ENCODE measurements around the gene LCN6. TPM values are rescaled to one million over a fixed set of nuclear protein-coding genes. Genes with fewer than 3 reads are reported as not detected.

The LCN6 gene
- total RNA-seq, 1 experiment from 2014 or later = not detected

GRCh38 chr9:136700959-136701667 is 47.2 kb downstream of the LCN6 start:
- TF ChIP-seq ATF2 (CRISPR knock-in tag; IDR thresholded peaks at IDR 0.05; ENCODE audit: borderline replicate concordance, low read depth) (no peak), NFYB (CRISPR knock-in tag; conservative IDR thresholded peaks at IDR 0.05; ENCODE audit: low read depth) (no peak), HMGXB4 (CRISPR knock-in tag; IDR thresholded peaks at IDR 0.05) (no peak), ATF3 (CRISPR knock-in tag; conservative IDR thresholded peaks at IDR 0.05) (no peak), PREB (CRISPR knock-in tag; IDR thresholded peaks at IDR 0.05; ENCODE audit: borderline replicate concordance) (no peak), PRRX2 (CRISPR knock-in tag; IDR thresholded peaks at IDR 0.05) (no peak), FOXJ3 (CRISPR knock-in tag; IDR thresholded peaks at IDR 0.05; ENCODE audit: borderline replicate concordance) (no peak), GRHL2 (CRISPR knock-in tag; IDR thresholded peaks at IDR 0.05; ENCODE audit: insufficient replicate concordance, severe bottlenecking) (no peak)
- POLR2A ChIA-PET = interaction anchor here (0.6 kb wide), 3 partner anchors 12 to 313 kb away, joined by 3 read pairs; no protein-coding TSS in a partner anchor
- CTCF ChIA-PET = interaction anchor here (0.7 to 2.9 kb wide), 6 partner anchors 29 to 61 kb away, joined by 3 to 13 read pairs (median 3); partner anchors contain the start of gene LCN8
- H3K4me3 Mint-ChIP-seq = peak overlapping the region; percentile 60
- H3K4me1 Mint-ChIP-seq = peaks cover 4% of the 10 kb centered on the region
- no peaks in the 10 kb centered on the region for H3K36me3 Mint-ChIP-seq
- ATAC-seq = peak; percentile 20
- no peaks in the 10 kb centered on the region for H3K9me3 Mint-ChIP-seq
- no peak for DNase-seq (ENCODE audit: low spot score)
- H3K27ac Mint-ChIP-seq = no peak overlapping the region
- peaks cover 23% of the 10 kb centered on the region for H3K27me3 Mint-ChIP-seq (ENCODE audit: low read depth)

GRCh38 chr9:136700304-136700703 is 48.0 kb downstream of the LCN6 start:
- ChIA-PET POLR2A (interaction anchor here (0.6 kb wide), 1 partner anchor 78 kb away, joined by 3 read pairs; no protein-coding TSS in a partner anchor), CTCF (interaction anchor here (0.7 to 2.9 kb wide), 6 partner anchors 28 to 522 kb away, joined by 3 to 13 read pairs (median 3); partner anchors contain the start of gene LCN8)
- no peaks in the 10 kb centered on the region for H3K36me3 Mint-ChIP-seq
- H3K27me3 Mint-ChIP-seq (ENCODE audit: low read depth) = peaks cover 23% of the 10 kb centered on the region
- no peak overlapping the region for H3K4me3 Mint-ChIP-seq
- peaks cover 4% of the 10 kb centered on the region for H3K4me1 Mint-ChIP-seq
- H3K27ac Mint-ChIP-seq = no peak overlapping the region
- DNase-seq (ENCODE audit: low spot score) (no peak), ATAC-seq (no peak)
- no peaks in the 10 kb centered on the region for H3K9me3 Mint-ChIP-seq
- TF ChIP-seq PRDM15 (CRISPR knock-in tag; IDR thresholded peaks at IDR 0.05) (no peak), USF1 (CRISPR knock-in tag; IDR thresholded peaks at IDR 0.05) (no peak), ZBTB43 (CRISPR knock-in tag; IDR thresholded peaks at IDR 0.05) (no peak), ZNF512 (CRISPR knock-in tag; IDR thresholded peaks at IDR 0.05; ENCODE audit: borderline replicate concordance) (no peak), NR2C2 (CRISPR knock-in tag; IDR thresholded peaks at IDR 0.05) (no peak), SOX15 (CRISPR knock-in tag; IDR thresholded peaks at IDR 0.05) (no peak), FOXJ3 (CRISPR knock-in tag; IDR thresholded peaks at IDR 0.05; ENCODE audit: borderline replicate concordance) (no peak), ZNF423 (CRISPR knock-in tag; IDR thresholded peaks at IDR 0.05) (no peak), GABPB1 (CRISPR knock-in tag; IDR thresholded peaks at IDR 0.05) (no peak), ZNF121 (CRISPR knock-in tag; IDR thresholded peaks at IDR 0.05) (no peak), E2F5 (CRISPR knock-in tag; IDR thresholded peaks at IDR 0.05) (no peak), SMAD4 (CRISPR knock-in tag; IDR thresholded peaks at IDR 0.05) (no peak), OVOL2 (CRISPR knock-in tag; IDR thresholded peaks at IDR 0.05; ENCODE audit: borderline replicate concordance) (no peak)

Data from WTC11 (cell line).